Hematopoietic multipotent progenitor cell treated with erythropoietin and hydrocortisone succinate and interleukin-3 and kit ligand, for 6 days (in vitro differentiated cells): ENCODE results near the gene SULT1C2.
A peak's percentile ranks its signal among the peaks of the same experiment; 100 is the strongest.
"Not testable (repeated sequence)": the region's sequence is repeated elsewhere in the genome, so short reads cannot be mapped to it uniquely, and the experiment has no call there.

ENCODE experiments used
- DNase-seq: peaks from one replicate; pipeline ENCODE4 v3.0.0-alpha.2; 2015

SULT1C2 gene

GRCh38 chr2:108288534-108289106, at the start of gene SULT1C2:
TSS of gene SULT1C2 (plus strand) at chr2:108288895. CDS start at chr2:108293668, 4,773 bp downstream.
- DNase-seq = no peak

GRCh38 chr2:108239786-108240185, 48.9 kb upstream of the SULT1C2 start, which contains the start of gene SULT1C3:
TSS of gene SULT1C3 (plus strand) at chr2:108239968. CDS start at chr2:108247195, 7,227 bp downstream.
- DNase-seq = no peak

- DNase-seq = no peak
Measured at GRCh38 chr2:108240966-108241365, 47.7 kb upstream of the SULT1C2 start.

- no peak for DNase-seq
Measured at GRCh38 chr2:108243566-108243965, 45.1 kb upstream of the SULT1C2 start.

GRCh38 chr2:108244667-108245414, 43.9 kb upstream of the SULT1C2 start:
- no peak for DNase-seq

- no peak for DNase-seq
Measured at GRCh38 chr2:108253106-108253505, 35.6 kb upstream of the SULT1C2 start.

GRCh38 chr2:108257757-108258331, 30.9 kb upstream of the SULT1C2 start:
- DNase-seq = no peak

GRCh38 chr2:108260773-108261172, 27.9 kb upstream of the SULT1C2 start:
- no peak for DNase-seq

- no peak for DNase-seq
Measured at GRCh38 chr2:108262036-108262435, 26.7 kb upstream of the SULT1C2 start.

- no peak for DNase-seq
Measured at GRCh38 chr2:108263401-108263800, 25.3 kb upstream of the SULT1C2 start.

- no peak for DNase-seq
Measured at GRCh38 chr2:108266218-108266617, 22.5 kb upstream of the SULT1C2 start.

GRCh38 chr2:108267101-108267500, 21.6 kb upstream of the SULT1C2 start:
- DNase-seq = peak; percentile 25

GRCh38 chr2:108268001-108268400, 20.7 kb upstream of the SULT1C2 start:
- DNase-seq = no peak

- no peak for DNase-seq
Measured at GRCh38 chr2:108270346-108270745, 18.3 kb upstream of the SULT1C2 start.

GRCh38 chr2:108270768-108271506, 17.8 kb upstream of the SULT1C2 start:
- no peak for DNase-seq

GRCh38 chr2:108271691-108272253, 16.9 kb upstream of the SULT1C2 start:
- DNase-seq = no peak

GRCh38 chr2:108278631-108279030, 10.1 kb upstream of the SULT1C2 start:
- no peak for DNase-seq

GRCh38 chr2:108279468-108279867, 9.2 kb upstream of the SULT1C2 start:
- no peak for DNase-seq

GRCh38 chr2:108280466-108280865, 8.2 kb upstream of the SULT1C2 start:
- no peak for DNase-seq

GRCh38 chr2:108284566-108284965, 4.1 kb upstream of the SULT1C2 start:
- not testable (repeated sequence) for DNase-seq

- no peak for DNase-seq
Measured at GRCh38 chr2:108285616-108286015, 3.1 kb upstream of the SULT1C2 start.

GRCh38 chr2:108287169-108287568, 1.5 kb upstream of the SULT1C2 start:
- no peak for DNase-seq

GRCh38 chr2:108293850-108294249, 5.2 kb downstream of the SULT1C2 start:
- no peak for DNase-seq
